Heart left ventricle (tissue), 16 donors: ENCODE results near the gene CPNE4. TPM values are rescaled to one million over a fixed set of nuclear protein-coding genes. Genes with fewer than 3 reads are reported as not detected.

Experiments
- ATAC-seq, 4 donors: fragments of 200-7000 bp; cut with Tn5 transposase; one replicate each; pipeline ENCODE4 v1.9.1; 2020 to 2022; ENCODE audit warnings: moderate library complexity in 4 of 4, mild to moderate bottlenecking in 3 of 4, moderate number of reproducible peaks in 1 of 4
- DNase-seq, 5 donors: peaks; one replicate each; pipeline ENCODE4 v3.0.0-alpha.2; 2020
- H3K27ac ChIP-seq, 12 donors: fragments of 200-600 bp; sonication (generic) in 4 of 12; one replicate each; pipeline versions ENCODE4 v1.5.0 to v1.8.0; 2016 to 2022; ENCODE audit warnings: mild to moderate bottlenecking in 2 of 12
- H3K27me3 ChIP-seq, 9 donors: fragments of 200-600 bp; sonication (generic) in 2 of 9; one replicate each; pipeline versions ENCODE4 v1.5.1 to v1.8.0; 2016 to 2022; ENCODE audit warnings: mild to moderate bottlenecking in 3 of 9
- H3K36me3 ChIP-seq, 9 donors: fragments of 200-600 bp; sonication (generic) in 2 of 9; one replicate each; pipeline versions ENCODE4 v1.5.0 to v1.8.0; 2018 to 2022; ENCODE audit warnings: mild to moderate bottlenecking in 2 of 9
- H3K4me1 ChIP-seq, 12 donors: fragments of 200-600 bp; sonication (generic) in 4 of 12; one replicate each; pipeline versions ENCODE4 v1.5.0 to v1.8.0; 2016 to 2022; ENCODE audit warnings: mild to moderate bottlenecking in 3 of 12
- H3K4me3 ChIP-seq, 12 donors: fragments of 200-600 bp; sonication (generic) in 4 of 12; one replicate each; pipeline versions ENCODE4 v1.5.0 to v1.8.0; 2017 to 2022; ENCODE audit warnings: mild to moderate bottlenecking in 9 of 12, moderate library complexity in 4 of 12
- H3K9me3 ChIP-seq, 12 donors: fragments of 200-600 bp; sonication (generic) in 4 of 12; one replicate each; pipeline versions ENCODE4 v1.5.0 to v1.8.0; 2016 to 2022; ENCODE audit warnings: mild to moderate bottlenecking in 1 of 12
- POLR2A ChIP-seq, 2 donors: fragments of 450-650 bp; IDR thresholded peaks; one replicate each; pipeline ENCODE4 v1.6.1; 2017; ENCODE audit warnings: antibody characterized with exemption in 2 of 2, mild to moderate bottlenecking in 2 of 2, moderate library complexity in 2 of 2
- WGBS, 4 donors: extraction: QIAGEN DNeasy Blood & Tissue Kit in 2 of 4; methylation state at CpG; one replicate each; pipeline versions ENCODE4 v1.1.5 to v1.1.7; 2013 to 2018; 5-methylcytosine and 5-hydroxymethylcytosine counted together
- intact Hi-C, 10 donors: fragments of 100-400 bp; cut with DNase I; formaldehyde crosslinking; loops; one replicate each; pipeline versions ENCODE4 v1.11.1 to v1.14.2; 2022
- polyA plus RNA-seq, 2 donors: library from polyadenylated mRNA; stranded (reverse); fragments of 200-250 nt; gene quantifications; one replicate each; pipeline ENCODE4 v1.2.3, GENCODE V29; 2013
- total RNA-seq, 9 donors: library from RNA; depleted of rRNA in 2 of 9; stranded (reverse); fragments of >200 nt in 2 of 9; fragmentation: NEBNext Ultra II Directional in 3 of 9; extraction: Animal tissue kit (Norgen Biotek cat#: 25700) in 3 of 9; gene quantifications; one replicate each; pipeline versions ENCODE4 v1.1.0 to v1.2.4, GENCODE V29; 2016 to 2023
- TF ChIP-seq, protein P1 (sequence below), 12 donors: fragments of 200-600 bp; sonication (generic) in 4 of 12; IDR thresholded peaks; one replicate each; pipeline versions ENCODE4 v1.5.0 to v1.8.0; 2018 to 2022; ENCODE audit warnings: antibody characterized with exemption in 12 of 12, mild to moderate bottlenecking in 5 of 12
- donor health status: ischemic (EF 13 %, LVEDD 7.1; RV severe dilation, severe dysfunction).
- donor health status: healthy with polysubstance abuse.
- donor health status: DM: no; HTN: yes; CAD: no.
- donor health status: DM: no; HTN: no; CAD: no.
- donor health status: ischemic (EF 25% LVEDD 6.9; RV normal size, moderate dysfunction).
- donor health status: ischemic (EF 25% LVEDD 5.7; RV mildly dilated, moderate dysfunction).
- donor health status: healthy.
- donor health status: DM: yes; HTN: yes; CAD: no.
- donor health status: ischemic (EF 35%, LVEDD 5.7; RV mildly dilated, moderate dysfunction).
- donor health status: nonischemic (EF 11% LVEDD 7.7; RV severe dilation, severe dysfunction).
- donor health status: DM: yes; HTN: yes; CAD: no.
- donor health status: PGD.
- donor health status: ischemic (EF 29% LVEDD 5.4; RV normal size, mild dysfunction).
- donor health status: nonischemic (EF 23%, LVEDD 6.1; RV moderate dilation, normal function).

CPNE4 gene
- total and polyA plus RNA-seq, 11 donors = 1.7 to 99.7 (median 24.9) TPM

GRCh38 chr3:131900891-131901290 is 133.9 kb downstream of the CPNE4 start:
- no peak for ATAC-seq
- intact Hi-C loops = no loop called here
- DNase-seq = no peak
- no peak for TF ChIP-seq POLR2A (IDR thresholded peaks at IDR 0.05)
- TF ChIP-seq, protein P1, sequence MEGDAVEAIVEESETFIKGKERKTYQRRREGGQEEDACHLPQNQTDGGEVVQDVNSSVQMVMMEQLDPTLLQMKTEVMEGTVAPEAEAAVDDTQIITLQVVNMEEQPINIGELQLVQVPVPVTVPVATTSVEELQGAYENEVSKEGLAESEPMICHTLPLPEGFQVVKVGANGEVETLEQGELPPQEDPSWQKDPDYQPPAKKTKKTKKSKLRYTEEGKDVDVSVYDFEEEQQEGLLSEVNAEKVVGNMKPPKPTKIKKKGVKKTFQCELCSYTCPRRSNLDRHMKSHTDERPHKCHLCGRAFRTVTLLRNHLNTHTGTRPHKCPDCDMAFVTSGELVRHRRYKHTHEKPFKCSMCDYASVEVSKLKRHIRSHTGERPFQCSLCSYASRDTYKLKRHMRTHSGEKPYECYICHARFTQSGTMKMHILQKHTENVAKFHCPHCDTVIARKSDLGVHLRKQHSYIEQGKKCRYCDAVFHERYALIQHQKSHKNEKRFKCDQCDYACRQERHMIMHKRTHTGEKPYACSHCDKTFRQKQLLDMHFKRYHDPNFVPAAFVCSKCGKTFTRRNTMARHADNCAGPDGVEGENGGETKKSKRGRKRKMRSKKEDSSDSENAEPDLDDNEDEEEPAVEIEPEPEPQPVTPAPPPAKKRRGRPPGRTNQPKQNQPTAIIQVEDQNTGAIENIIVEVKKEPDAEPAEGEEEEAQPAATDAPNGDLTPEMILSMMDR (IDR thresholded peaks at IDR 0.05) = no peak
- H3K27ac ChIP-seq = no peak overlapping the region
- 60 to 84% (median 75%) methylated on average over 1 of the region's 1 CpG for WGBS, 4 donors
- peaks cover 0 to 2% (median 0%) of the 10 kb centered on the region in 9 donors for H3K27me3 ChIP-seq
- no peaks in the 10 kb centered on the region for H3K9me3 ChIP-seq
- H3K36me3 ChIP-seq = no peaks in the 10 kb centered on the region
- H3K4me1 ChIP-seq = no peaks in the 10 kb centered on the region
- no peak overlapping the region for H3K4me3 ChIP-seq

- DNase-seq (no peak), ATAC-seq (no peak)
- Histone ChIP-seq H3K27ac (no peak overlapping the region), H3K9me3 (no peaks in the 10 kb centered on the region), H3K36me3 (no peaks in the 10 kb centered on the region), H3K4me3 (no peak overlapping the region), H3K4me1 (no peaks in the 10 kb centered on the region), H3K27me3 (peaks cover 0 to 2% (median 0%) of the 10 kb centered on the region in 9 donors)
- 49 to 64% (median 54%) methylated on average over 5 of the region's 5 CpGs for WGBS, 4 donors
- intact Hi-C loops = no loop called here
- no peak for TF ChIP-seq POLR2A (IDR thresholded peaks at IDR 0.05)
- TF ChIP-seq, protein P1 (IDR thresholded peaks at IDR 0.05) = no peak
Measured at GRCh38 chr3:131899021-131899420, 135.8 kb downstream of the CPNE4 start.

GRCh38 chr3:131898346-131898745 is 136.5 kb downstream of the CPNE4 start:
- intact Hi-C loops = no loop called here
- H3K9me3 ChIP-seq = no peaks in the 10 kb centered on the region
- ATAC-seq (no peak), DNase-seq (no peak)
- no peak overlapping the region for H3K4me3 ChIP-seq
- H3K27ac ChIP-seq = no peak overlapping the region
- no peaks in the 10 kb centered on the region for H3K36me3 ChIP-seq
- no peak for TF ChIP-seq POLR2A (IDR thresholded peaks at IDR 0.05)
- TF ChIP-seq, protein P1 (IDR thresholded peaks at IDR 0.05) = no peak
- no peaks in the 10 kb centered on the region for H3K4me1 ChIP-seq
- peaks cover 0 to 2% (median 0%) of the 10 kb centered on the region in 9 donors for H3K27me3 ChIP-seq

DNA sequence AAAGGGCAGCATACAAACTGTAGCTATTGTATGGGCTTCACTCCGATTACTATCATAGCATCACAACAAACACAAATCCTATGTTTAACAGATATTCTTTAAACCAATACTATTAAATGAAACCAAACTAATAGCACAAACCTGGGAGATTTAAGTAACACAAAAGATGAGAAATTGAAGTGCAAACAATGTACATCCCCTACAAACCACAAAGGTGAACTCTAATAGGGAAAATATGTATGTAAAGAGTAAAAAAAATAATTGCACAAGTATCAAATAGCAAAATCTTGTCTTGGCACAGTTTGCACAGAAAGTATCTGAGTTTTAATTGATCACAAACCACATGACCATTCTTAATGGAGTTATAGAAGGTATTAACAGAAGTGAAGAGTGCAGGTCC is 138.5 kb downstream of the CPNE4 start:
- Histone ChIP-seq H3K9me3 (peaks cover 0 to 13% (median 0%) of the 10 kb centered on the region in 12 donors), H3K27ac (no peak overlapping the region), H3K4me3 (no peak overlapping the region), H3K27me3 (peaks cover 0 to 2% (median 0%) of the 10 kb centered on the region in 9 donors), H3K36me3 (no peaks in the 10 kb centered on the region), H3K4me1 (no peaks in the 10 kb centered on the region)
- 97 to 98% (median 97%) methylated on average over 1 of the region's 1 CpG for WGBS, 4 donors
- intact Hi-C loops = no loop called here
- ATAC-seq = no peak
- no peak for DNase-seq
- no peak for TF ChIP-seq POLR2A (IDR thresholded peaks at IDR 0.05)
- TF ChIP-seq, protein P1 (IDR thresholded peaks at IDR 0.05) = no peak
